ENCODE measurements around the gene RPS6KB2.

DNA sequence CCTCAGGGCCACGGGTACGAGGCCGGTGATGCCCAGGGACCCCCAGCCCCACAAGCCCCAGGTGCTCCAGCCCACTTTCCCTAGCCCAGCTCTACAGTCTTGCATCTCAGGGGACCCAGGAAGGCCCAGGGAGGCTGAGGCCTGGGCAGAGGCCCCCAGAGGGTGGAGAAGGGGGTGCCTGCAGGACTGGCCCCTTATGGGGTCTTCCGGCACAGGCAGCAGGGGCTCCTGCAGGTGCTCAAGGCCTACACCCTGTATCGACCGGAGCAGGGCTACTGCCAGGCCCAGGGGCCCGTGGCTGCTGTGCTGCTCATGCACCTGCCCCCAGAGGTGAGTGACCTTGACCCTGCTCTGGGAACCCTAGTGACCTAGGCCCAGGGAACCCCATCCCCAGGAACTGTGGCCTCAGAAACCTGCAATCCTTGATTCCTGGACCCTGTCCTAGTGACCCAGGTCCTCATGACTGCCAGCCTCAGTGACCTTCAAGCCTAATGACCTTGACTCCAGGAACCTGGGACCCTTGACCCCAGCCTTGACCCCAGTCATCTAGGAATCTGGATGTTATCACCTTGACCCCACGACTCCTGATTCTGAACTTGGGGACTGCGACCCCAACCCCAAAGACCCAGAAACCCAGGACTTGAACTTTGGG is 22.5 kb upstream of the RPS6KB2 start:
- TF ChIP-seq, protein P1, sequence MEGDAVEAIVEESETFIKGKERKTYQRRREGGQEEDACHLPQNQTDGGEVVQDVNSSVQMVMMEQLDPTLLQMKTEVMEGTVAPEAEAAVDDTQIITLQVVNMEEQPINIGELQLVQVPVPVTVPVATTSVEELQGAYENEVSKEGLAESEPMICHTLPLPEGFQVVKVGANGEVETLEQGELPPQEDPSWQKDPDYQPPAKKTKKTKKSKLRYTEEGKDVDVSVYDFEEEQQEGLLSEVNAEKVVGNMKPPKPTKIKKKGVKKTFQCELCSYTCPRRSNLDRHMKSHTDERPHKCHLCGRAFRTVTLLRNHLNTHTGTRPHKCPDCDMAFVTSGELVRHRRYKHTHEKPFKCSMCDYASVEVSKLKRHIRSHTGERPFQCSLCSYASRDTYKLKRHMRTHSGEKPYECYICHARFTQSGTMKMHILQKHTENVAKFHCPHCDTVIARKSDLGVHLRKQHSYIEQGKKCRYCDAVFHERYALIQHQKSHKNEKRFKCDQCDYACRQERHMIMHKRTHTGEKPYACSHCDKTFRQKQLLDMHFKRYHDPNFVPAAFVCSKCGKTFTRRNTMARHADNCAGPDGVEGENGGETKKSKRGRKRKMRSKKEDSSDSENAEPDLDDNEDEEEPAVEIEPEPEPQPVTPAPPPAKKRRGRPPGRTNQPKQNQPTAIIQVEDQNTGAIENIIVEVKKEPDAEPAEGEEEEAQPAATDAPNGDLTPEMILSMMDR (conservative IDR thresholded peaks at IDR 0.05; ENCODE audit: low read depth, low read length): no peak
- TF ChIP-seq EZH2 (IDR thresholded peaks at IDR 0.05; ENCODE audit: borderline replicate concordance, low read depth, low read length, poor library complexity, severe bottlenecking): no peak
